ACC112 (cell line): ENCODE data around the gene GTF2A1L.

ENCODE experiments used
- H2AFZ ChIP-seq: fragments of 200-600 bp; sonication (generic); one replicate; pipeline ENCODE4 v1.6.0; 2017; ENCODE audit warnings: antibody characterized with exemption, low read length; ENCODE audit not compliant: unreplicated experiment
- H3K27ac ChIP-seq: fragments of 200-600 bp; sonication (generic); 2 replicates; pipeline ENCODE4 v1.5.1; 2014; ENCODE audit warnings: low read depth, mild to moderate bottlenecking, antibody characterized with exemption, low read length, moderate library complexity
- H3K27me3 ChIP-seq: fragments of 200-600 bp; sonication (generic); 2 replicates; pipeline ENCODE4 v1.6.1; 2014; ENCODE audit warnings: mild to moderate bottlenecking, antibody characterized with exemption, low read length, moderate library complexity, mixed read lengths; ENCODE audit not compliant: insufficient read depth
- H3K36me3 ChIP-seq: fragments of 200-600 bp; sonication (generic); 2 replicates; pipeline ENCODE4 v1.6.1; 2016; ENCODE audit warnings: mild to moderate bottlenecking, antibody characterized with exemption, low read length, moderate library complexity, mixed read lengths; ENCODE audit not compliant: insufficient read depth
- H3K4me1 ChIP-seq: fragments of 200-600 bp; sonication (generic); one replicate; pipeline ENCODE4 v1.6.1; 2016; ENCODE audit warnings: low read length, mixed read lengths; ENCODE audit not compliant: insufficient read depth, unreplicated experiment, control insufficient read depth
- H3K4me3 ChIP-seq: fragments of 200-600 bp; sonication (generic); 2 replicates; pipeline ENCODE4 v1.5.1; 2014; ENCODE audit warnings: mild to moderate bottlenecking, low read depth, low read length
- H3K79me2 ChIP-seq: fragments of 200-600 bp; sonication (generic); one replicate; pipeline ENCODE4 v1.6.0; 2016; ENCODE audit warnings: low read length; ENCODE audit not compliant: control insufficient read depth, unreplicated experiment, insufficient read depth

Gene GTF2A1L, protein sequence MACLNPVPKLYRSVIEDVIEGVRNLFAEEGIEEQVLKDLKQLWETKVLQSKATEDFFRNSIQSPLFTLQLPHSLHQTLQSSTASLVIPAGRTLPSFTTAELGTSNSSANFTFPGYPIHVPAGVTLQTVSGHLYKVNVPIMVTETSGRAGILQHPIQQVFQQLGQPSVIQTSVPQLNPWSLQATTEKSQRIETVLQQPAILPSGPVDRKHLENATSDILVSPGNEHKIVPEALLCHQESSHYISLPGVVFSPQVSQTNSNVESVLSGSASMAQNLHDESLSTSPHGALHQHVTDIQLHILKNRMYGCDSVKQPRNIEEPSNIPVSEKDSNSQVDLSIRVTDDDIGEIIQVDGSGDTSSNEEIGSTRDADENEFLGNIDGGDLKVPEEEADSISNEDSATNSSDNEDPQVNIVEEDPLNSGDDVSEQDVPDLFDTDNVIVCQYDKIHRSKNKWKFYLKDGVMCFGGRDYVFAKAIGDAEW

DNA sequence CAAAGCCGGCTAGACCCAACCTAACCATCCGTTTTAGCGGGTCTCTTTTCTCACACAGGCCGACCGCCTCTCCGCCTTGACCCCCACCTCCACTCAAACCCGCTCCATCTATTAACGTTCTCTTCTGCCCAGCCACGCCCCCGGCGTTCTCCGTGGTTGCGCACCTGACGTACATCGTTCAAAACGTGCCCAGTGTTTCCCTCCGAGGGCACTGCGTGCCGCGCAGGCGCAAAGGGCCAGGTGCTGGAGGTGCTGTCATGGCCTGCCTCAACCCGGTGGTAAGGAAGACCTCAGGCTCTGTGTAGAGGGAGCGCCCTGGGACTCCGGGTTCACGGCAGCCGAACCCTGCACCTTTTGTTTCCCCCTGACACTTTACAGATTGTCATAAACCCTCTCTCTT lies at the start of gene GTF2A1L:
Gene GTF2A1L (plus strand): TSS at position 239 of the 400 bp plus-strand sequence. CDS start 19 bp downstream, at position 258.
- Histone ChIP-seq H3K4me3 (no peak within 1 kb of the TSS), H3K27ac (no peak within 1 kb of the TSS), H2AFZ (no peak within 1 kb of the TSS), H3K27me3 (peaks cover 25% of the 10 kb centered on the region), H3K79me2 (no peaks in the 10 kb centered on the region), H3K4me1 (no peaks in the 10 kb centered on the region), H3K36me3 (no peaks in the 10 kb centered on the region)

DNA sequence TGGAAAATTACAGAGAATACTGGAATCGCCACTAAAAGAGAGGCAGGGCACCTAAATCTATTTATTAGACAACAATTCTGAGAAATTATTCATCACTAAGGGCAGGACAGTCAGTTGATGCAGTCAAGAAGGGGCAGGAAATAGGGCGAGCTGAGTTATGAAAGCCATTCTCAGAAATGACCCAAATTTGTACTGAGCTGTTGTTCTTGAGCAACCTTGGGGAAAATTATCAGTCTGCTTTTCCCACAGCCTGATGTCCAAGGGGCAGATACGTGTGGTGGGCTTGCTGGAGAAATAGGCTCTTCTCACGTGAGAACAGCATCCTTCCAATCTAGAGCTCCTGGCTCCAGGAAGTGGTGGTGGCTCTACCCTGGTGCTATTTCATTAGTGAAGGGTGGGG lies 49.1 kb upstream of the GTF2A1L start:
- Histone ChIP-seq H3K27ac (no peak overlapping the region), H3K36me3 (no peaks in the 10 kb centered on the region), H3K4me3 (no peak overlapping the region), H3K79me2 (no peaks in the 10 kb centered on the region), H2AFZ (no peak overlapping the region), H3K4me1 (no peaks in the 10 kb centered on the region), H3K27me3 (no peaks in the 10 kb centered on the region)

DNA sequence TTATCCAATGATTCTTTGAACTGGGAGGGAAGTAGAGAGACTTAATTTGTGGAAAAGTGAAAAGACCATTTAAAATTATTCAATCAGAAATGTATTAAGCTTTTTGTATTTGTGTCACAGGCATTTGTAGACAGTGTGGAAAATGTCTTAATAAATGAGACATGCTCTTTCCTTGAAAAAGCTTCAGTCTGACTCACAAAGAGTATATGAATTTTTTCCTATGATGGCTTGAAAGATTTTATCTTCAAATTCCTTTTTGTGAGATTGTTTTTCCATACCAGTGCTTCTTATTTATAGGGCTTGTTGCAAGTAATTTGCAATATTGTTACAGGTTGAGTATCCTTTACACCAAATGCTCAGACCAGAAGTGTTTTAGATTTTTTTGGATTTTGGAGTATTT lies 48.2 kb upstream of the GTF2A1L start:
- no peaks in the 10 kb centered on the region for H3K79me2 ChIP-seq
- no peaks in the 10 kb centered on the region for H3K27me3 ChIP-seq
- H3K36me3 ChIP-seq = no peaks in the 10 kb centered on the region

DNA sequence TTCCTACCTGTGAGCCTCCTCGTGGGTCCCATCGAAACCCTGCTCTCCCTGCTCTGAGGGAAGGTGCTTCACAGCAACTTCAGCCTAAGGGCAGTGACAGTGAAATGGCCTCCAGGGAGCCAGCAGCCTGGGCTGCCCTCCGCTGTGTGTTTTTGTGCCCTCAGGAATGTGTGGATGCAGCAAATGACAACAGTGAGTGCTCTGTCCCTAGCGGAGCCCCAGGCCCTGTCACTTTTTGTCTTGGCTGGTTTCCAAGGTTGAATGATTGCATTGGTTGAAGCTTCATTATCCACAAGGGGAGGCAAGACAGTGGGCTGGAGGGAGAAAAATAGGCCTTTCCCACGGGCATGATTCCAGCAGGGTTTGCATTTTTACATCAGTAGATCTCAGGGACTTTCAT lies 44.8 kb upstream of the GTF2A1L start:
- H2AFZ ChIP-seq = no peak overlapping the region
- no peaks in the 10 kb centered on the region for H3K27me3 ChIP-seq
- no peak overlapping the region for H3K4me3 ChIP-seq
- no peaks in the 10 kb centered on the region for H3K4me1 ChIP-seq
- no peaks in the 10 kb centered on the region for H3K79me2 ChIP-seq
- no peak overlapping the region for H3K27ac ChIP-seq
- no peaks in the 10 kb centered on the region for H3K36me3 ChIP-seq

More for the DNA sequence above, 48.2 kb upstream of the GTF2A1L start:
- Histone ChIP-seq H3K27ac (no peak overlapping the region), H2AFZ (no peak overlapping the region), H3K4me1 (no peaks in the 10 kb centered on the region), H3K4me3 (no peak overlapping the region)

DNA sequence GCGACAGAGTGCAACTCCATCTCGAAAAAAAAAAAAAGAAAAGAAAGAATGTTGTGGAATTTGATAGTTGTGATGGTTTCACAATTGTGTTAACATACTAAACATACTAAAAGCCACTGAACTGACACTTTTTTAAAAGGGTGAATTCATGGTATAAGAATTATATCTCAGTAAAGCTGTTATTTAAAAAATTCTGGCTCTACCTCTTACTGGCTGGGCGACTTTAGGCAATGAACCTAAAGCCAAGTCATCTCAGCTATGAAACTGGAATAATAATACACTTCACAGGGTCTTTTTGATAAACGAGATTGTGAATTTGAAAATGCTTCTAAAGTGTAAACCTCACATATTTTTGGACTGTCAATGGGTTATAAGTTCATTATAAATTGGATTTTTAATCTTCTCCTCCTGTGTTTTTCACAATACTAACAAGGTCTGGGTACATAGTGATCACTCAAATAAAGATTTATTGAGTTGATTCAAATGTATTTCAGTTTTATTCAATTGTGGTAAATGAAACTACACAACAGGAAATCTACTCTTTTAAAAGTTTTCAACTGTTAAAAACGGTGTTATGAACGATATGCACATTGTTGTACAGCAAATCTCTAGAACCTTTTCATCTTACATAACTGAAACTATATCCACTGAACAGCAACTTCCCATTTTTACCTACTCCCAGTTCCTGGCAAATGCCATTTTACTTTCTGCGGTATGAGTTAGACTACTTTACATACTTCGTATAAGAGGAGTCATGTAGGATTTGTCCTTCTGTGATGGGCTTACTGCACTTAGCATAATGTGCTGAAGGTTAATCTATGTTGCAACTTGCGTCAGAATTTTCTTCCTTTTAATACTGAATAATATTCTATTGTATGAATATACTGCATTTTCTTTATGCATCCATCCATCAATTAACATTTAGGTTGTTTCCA lies 43.0 kb upstream of the GTF2A1L start:
- Histone ChIP-seq H3K36me3 (no peaks in the 10 kb centered on the region), H3K79me2 (no peaks in the 10 kb centered on the region), H3K27ac (no peak overlapping the region), H3K4me1 (no peaks in the 10 kb centered on the region), H2AFZ (no peak overlapping the region), H3K4me3 (no peak overlapping the region), H3K27me3 (no peaks in the 10 kb centered on the region)

DNA sequence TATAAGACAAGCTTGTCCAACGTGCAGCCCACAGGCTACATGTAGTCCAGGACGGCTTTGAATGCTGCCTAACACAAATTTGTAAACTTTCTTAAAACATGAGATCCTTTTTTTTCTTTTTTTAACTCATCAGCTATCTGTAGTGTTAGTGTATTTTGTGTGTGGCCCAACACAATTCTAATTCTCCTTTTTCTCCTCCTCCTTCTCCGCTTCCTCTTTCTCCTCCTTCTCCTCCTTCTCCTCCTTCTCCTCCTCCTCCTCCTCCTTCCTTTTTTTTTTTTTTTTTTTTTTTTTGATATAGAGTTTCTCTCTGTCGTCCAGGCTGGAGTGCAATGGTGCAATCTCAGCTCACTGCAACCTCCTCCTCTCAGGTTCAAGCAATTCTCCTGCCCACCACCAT lies 39.3 kb upstream of the GTF2A1L start:
- no peak overlapping the region for H3K4me3 ChIP-seq
- 0 out of 2 replicates have a peak, but pooled peaks cover 5% of the 10 kb centered on the region for H3K36me3 ChIP-seq
- no peaks in the 10 kb centered on the region for H3K4me1 ChIP-seq
- no peaks in the 10 kb centered on the region for H3K27me3 ChIP-seq
- H2AFZ ChIP-seq = no peak overlapping the region
- H3K79me2 ChIP-seq = no peaks in the 10 kb centered on the region
- no peak overlapping the region for H3K27ac ChIP-seq

DNA sequence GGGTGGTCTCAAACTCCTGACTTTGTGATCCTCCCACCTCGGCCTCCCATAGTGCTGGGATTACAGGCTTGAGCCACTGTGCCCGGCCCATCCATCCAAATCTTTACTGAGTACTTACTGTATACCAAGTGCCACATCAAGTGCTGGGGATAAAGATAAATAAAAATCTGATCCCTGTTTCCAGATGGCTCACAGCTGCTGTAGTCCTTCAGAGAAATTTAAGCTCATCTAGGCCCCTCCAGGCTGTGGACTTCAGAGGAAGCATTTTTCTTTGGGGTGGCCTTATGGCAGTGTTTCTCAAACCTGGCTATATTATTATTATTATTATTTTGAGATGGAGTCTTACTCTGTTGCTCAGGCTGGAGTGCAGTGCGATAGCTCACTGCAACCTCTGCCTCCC lies 33.7 kb upstream of the GTF2A1L start:
- Histone ChIP-seq H3K27me3 (no peaks in the 10 kb centered on the region), H3K27ac (no peak overlapping the region), H3K79me2 (no peaks in the 10 kb centered on the region), H3K36me3 (0 out of 2 replicates have a peak, but pooled peaks cover 5% of the 10 kb centered on the region), H3K4me1 (no peaks in the 10 kb centered on the region), H2AFZ (no peak overlapping the region), H3K4me3 (no peak overlapping the region)

DNA sequence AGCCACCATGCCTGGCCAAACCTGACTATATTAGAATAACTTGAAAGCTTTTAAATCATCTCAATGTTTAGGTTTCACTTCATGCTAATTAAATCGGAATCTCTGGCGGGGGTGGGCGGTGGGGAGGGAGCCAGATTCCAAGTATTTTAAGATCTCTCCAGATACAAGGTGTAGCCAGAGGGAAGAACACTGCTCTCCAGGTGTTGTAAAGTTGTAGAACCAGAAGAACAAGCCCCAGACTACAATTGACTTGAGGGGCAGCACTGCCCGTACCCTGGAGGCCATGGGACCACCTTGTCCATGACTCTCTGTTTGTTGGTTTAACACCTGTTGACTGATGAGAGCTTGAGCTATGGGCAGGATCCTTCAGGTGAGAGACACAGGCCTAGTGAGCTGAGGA lies 33.1 kb upstream of the GTF2A1L start:
- Histone ChIP-seq H3K4me1 (no peaks in the 10 kb centered on the region), H3K27ac (no peak overlapping the region), H3K4me3 (no peak overlapping the region), H3K36me3 (0 out of 2 replicates have a peak, but pooled peaks cover 5% of the 10 kb centered on the region), H3K79me2 (no peaks in the 10 kb centered on the region), H2AFZ (no peak overlapping the region), H3K27me3 (no peaks in the 10 kb centered on the region)

DNA sequence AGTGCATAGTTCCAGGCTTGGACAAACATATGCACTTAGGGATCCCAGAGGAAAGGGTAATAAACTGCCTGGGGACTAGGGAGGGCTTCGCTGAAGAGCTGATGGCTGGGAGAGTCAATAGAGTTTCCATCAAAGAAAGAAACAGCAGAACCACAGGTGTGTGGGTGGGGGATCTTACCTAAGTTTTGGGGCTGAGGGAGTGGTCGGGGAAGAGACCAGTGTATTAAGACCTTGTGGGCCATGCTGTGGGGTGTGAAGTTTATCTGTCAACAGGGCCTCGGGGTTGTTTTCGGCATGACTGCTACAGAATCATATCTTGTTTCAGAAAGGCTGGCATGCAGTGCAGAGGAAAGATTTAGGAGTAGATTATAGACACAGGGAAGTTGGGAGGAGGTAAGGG lies 31.2 kb upstream of the GTF2A1L start:
- H3K27ac ChIP-seq = no peak overlapping the region
- H3K27me3 ChIP-seq = no peaks in the 10 kb centered on the region
- 0 out of 2 replicates have a peak, but pooled peaks cover 2% of the 10 kb centered on the region for H3K36me3 ChIP-seq
- H3K79me2 ChIP-seq = no peaks in the 10 kb centered on the region
- H2AFZ ChIP-seq = no peak overlapping the region
- no peaks in the 10 kb centered on the region for H3K4me1 ChIP-seq
- no peak overlapping the region for H3K4me3 ChIP-seq

DNA sequence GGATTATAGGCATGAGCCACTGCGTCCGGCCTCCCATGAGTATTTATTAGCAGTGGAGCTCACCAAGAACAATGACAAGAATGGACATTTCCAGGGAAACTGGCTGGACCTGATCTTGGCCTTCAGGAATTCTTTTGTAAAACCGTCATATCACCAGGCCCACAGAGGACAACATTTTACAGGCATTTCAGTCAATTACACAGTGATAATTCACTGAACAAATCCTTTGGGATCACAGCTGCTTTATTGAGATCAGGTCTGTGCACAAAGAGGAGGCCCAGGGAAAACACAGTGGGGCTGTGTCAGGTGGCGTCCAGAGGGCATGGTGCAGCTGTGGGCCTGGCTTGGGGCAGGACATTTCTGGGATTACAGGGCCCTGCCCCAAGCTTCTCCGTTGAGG lies 30.1 kb upstream of the GTF2A1L start:
- no peak overlapping the region for H3K27ac ChIP-seq
- H3K4me3 ChIP-seq = no peak overlapping the region
- H3K4me1 ChIP-seq = no peaks in the 10 kb centered on the region
- no peaks in the 10 kb centered on the region for H3K27me3 ChIP-seq
- H3K36me3 ChIP-seq = no peaks in the 10 kb centered on the region
- H3K79me2 ChIP-seq = no peaks in the 10 kb centered on the region
- no peak overlapping the region for H2AFZ ChIP-seq
